Measurements from ENCODE around the gene TGFBR3.

The TGFBR3 gene

GRCh38 chr1:91750398-91750996 is 135.5 kb downstream of the TGFBR3 start:
- no peak for DNase-seq

DNA sequence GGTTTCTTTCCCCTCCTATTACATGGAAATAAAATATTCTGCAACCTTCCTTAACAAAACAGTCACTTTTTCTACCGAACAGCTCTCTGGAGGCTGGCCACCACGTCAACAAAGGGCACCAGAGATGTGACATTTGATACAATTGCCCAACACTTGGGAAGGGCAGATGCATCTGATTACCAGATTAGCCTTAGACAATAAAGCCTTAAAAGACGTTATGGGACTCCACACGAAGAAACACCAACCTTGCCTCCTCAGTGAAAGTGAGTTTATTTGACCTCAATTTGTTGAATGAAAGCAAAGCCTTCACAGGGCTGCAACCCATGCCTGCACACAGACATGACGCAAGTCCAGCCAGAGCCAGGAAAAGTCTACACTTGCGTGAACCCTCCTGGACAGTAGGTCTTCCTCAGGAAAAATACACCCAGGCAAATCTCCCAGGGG is 136.1 kb downstream of the TGFBR3 start:
- DNase-seq = no peak

- no peak for DNase-seq
Observed at GRCh38 chr1:91747666-91748065, 138.3 kb downstream of the TGFBR3 start.

DNA sequence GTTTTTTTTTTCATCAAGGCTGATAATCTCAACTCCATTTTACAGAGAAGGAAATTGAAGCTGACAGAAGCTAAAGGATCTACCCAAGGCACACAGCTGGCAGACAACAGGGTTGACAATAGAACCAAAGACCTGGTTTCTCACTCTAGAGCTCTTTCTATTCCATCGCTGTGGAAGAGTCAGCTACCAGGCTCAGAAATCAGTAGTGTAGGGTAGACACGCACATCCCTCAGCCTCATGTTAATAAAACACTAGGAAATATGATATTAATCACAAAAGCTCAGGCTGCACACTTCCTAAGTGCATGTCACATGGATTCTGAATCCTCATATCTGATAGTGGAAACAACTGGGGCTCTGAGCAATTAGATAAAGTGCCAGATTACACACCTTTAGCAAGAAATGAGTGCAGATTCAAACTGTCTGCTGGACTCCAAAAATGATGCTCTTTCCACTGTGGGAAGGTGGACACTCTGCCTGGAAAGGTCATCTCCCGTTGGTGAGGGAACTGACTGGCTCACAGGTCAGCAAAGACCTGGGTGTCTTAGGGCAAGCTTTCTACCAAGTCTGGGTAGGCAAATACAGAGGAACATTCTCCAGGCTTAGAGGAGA is 139.1 kb downstream of the TGFBR3 start:
- DNase-seq = no peak

DNA sequence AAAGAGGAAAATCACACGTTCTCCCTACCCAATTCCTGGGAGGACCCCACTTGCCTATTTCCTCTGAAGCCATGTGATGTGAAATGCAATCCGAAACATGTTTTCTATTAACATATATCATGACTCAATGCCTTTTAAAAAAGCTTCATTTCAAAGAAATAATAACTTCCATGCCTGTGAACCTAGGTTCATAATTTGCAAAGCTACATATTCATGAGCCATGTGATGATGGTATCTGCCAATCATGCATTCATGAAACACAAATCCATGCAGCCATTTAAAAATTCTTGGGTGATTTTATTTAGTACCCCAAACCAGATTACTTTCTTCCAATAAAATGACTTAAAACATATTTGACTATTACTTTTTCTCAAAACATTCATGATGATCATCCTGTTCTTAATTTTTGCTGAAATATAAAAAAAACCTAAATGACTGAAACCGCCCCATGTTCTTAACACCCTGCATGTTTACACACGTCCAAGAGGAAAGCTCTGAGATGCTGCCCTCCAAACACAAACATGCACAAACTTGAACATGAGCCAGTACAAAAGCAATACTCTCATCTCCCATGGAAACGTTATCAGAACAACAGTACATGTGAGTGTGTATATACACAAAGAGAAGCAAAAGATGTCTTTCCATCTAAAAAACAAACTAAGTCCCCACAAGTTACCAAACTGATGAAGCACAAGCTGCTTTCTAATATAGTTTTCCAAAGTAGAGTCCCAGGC is 140.1 kb downstream of the TGFBR3 start:
- DNase-seq = no peak

- no peak for DNase-seq
Observed at GRCh38 chr1:91744953-91745639, 140.9 kb downstream of the TGFBR3 start.

GRCh38 chr1:91742848-91743292 is 143.1 kb downstream of the TGFBR3 start:
- DNase-seq = no peak

GRCh38 chr1:91741906-91742305 is 144.0 kb downstream of the TGFBR3 start:
- DNase-seq = no peak

DNA sequence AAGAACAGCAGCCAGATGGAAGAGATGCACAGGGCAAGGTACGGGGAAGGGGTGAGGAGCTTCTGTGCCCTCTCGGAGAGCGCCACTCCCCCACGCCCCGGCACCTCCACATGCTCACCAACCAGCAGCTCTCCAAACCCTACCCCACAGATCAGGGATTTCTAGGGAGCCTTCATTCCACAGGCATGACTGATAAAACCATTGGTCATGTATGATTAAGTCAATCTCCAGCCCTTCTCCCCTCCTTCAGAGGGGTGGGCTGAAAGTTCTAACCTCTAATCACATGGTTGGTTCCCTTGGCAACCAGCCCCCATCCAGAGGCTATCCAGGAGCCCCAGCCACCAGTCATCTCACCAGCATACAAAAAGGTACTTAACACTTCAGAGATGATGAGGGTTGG is 144.7 kb downstream of the TGFBR3 start:
- peak; percentile 30 for DNase-seq

DNA sequence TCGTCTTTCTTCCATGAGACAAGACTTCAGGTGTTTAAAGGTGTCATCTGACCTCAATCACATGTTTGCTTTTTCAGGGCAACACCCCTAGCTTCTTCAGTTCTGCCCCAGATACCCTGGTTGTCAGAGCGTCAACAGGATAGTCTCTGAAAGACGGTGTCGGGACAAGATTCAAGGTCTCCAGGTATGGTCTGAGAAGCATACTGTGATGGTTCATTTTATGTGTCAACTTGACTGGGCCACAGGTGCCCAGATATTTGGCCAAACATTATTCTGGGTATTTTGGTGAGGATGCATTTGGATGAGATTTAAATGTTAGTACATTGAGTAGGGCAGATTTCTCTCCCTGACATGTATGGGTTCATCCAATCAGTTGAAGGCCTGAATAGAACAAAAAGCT is 148.3 kb downstream of the TGFBR3 start:
- DNase-seq = no peak

DNA sequence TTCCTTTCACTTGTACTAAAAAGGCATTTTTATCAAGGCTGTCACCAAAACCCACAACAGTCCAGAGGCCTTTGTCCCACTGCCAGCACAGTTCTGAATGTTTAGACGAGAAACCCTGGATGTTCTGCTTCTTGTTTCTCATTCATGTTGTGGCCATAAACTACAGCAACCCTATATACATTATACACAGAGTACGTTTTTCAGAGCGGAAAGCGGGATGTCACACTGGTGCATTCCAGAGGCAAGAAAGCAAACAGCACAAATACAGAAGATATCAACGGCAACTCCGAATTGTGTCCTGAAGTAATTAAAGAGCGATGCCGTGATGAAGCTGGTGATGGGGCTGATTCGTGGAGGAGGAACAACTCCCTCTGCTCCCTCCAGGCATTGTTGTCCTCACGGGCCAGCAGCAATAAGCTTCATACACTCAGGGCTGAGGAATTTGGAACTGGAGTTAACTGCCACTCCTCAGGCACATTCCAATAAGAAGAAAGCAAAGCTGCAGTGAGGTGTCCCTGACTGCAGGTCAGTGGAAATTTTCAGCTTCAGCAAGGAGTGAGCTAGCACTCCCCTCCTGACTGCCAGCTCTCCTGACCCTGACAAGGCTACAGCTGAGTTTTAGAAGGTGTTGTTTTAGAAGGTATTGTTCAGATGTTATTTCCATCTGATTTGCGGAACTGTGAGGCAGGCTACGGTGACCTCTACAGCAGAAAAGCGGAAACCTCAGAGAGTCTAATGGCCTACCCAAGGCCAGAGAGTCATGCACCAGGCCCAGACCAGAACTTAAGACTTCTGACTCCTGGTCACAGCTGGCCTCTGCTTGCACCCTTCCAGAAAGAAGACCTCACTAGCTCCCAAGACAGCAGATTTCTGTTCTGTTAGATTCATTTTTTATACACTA is 149.0 kb downstream of the TGFBR3 start:
- DNase-seq = peak; percentile 85

DNA sequence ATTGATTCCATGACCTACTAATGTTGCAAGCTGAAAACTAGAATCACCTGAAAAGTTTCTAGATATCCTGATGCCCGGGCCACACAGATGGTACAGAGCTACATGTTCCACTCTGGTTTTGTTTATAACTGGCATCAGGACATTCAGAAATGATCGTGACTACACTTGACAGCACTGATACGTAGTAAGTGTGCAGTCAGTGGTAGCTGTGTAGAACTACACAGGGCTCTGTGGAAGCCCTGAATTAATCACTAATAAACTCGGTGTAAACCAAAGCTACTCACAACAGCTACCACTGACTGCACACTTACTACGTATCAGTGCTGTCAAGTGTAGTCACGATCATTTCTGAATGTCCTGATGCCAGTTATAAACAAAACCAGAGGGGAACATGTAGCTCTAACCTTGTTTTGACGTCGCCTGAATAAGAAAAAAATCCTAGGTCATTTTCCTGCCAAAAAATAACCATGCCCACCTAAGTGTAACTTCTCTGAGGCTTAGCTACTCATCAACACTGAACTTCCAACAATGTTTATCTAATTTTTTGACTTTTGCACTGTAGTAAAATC is 149.7 kb downstream of the TGFBR3 start:
- DNase-seq = no peak

GRCh38 chr1:91735266-91735845 is 150.6 kb downstream of the TGFBR3 start:
- DNase-seq = no peak

- no peak for DNase-seq
Observed at GRCh38 chr1:91734761-91735160, 151.2 kb downstream of the TGFBR3 start.

GRCh38 chr1:91733108-91733710 is 152.7 kb downstream of the TGFBR3 start:
- DNase-seq = no peak

DNA sequence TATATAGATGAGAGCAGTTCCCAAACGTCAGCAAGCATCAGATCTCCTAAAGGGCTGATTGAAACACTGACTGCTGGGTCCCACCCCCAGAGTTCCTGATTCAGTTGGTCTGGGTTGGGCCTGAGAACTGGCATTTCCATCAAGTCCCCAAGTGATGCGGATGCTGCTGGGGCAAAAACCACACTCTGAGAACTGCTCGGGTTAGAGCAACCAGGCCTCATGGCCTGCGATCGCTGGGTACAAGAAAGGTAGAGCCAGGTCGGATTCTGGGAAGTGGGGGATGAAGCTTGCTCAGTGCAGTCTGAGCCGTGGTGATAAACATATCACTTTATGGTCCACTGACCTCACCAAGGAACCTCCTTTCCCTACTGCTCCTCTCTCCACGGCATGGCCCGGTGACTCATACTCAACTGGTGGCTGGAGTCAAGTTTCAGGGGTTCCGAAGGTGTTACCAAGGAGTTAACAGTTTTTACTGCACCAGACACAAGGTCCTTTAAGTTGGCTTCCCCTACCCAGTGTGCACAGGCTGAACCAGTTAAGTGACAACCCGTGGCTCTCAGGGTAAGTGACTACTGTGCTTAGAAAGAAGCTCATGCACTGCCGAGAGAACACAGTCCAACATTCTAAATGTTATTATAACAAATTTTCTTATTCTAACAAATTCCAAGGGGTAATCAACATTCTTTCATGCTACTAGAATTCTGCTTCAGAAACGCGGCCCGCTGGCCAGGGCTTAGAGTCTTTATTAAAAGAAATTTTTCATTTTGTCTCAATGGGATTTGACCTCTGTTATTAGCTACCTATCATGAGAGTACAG is 153.5 kb downstream of the TGFBR3 start:
- DNase-seq = peak; percentile 84

DNA sequence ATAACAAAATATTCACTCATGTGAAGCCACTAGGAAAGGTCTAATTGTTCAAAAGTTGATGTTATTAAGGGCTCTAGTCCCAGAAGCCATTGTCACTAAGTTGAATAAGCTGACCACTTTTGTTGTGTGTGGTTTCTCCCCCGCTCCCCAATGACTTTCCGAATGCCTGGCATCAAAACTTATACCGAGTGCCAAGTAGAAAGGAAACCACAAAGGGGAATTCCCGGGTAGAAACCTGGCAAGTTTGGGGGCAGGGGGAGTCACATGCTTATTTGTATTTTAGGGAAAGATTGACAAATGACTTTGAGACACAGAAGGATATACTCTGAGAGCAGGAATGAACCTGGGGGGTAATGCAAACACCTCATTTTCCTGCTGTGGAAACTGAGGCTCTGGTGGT is 154.1 kb downstream of the TGFBR3 start:
- peak; percentile 86 for DNase-seq

GRCh38 chr1:91730801-91731732 is 154.9 kb downstream of the TGFBR3 start:
- peak; percentile 74 for DNase-seq

All from kidney glomerular epithelial cell (primary cell).